Muscle layer of colon (tissue), 2 donors: ENCODE measurements around the gene CFTR.

Experiments
- H3K27ac ChIP-seq: one replicate; pipeline ENCODE4 v1.7.0; 2013; ENCODE audit warnings: low read depth, mild to moderate bottlenecking, low read length, moderate library complexity
- H3K27me3 ChIP-seq, 2 donors: one replicate each; pipeline ENCODE4 v1.7.0; 2013; ENCODE audit warnings: low read length in 2 of 2, mild to moderate bottlenecking in 2 of 2; ENCODE audit not compliant: insufficient read depth in 2 of 2, control insufficient read depth in 1 of 2
- H3K36me3 ChIP-seq: one replicate; pipeline ENCODE4 v1.7.0; 2013; ENCODE audit warnings: mild to moderate bottlenecking, low read length; ENCODE audit not compliant: insufficient read depth
- H3K4me1 ChIP-seq: one replicate; pipeline ENCODE4 v1.7.0; 2013; ENCODE audit warnings: mild to moderate bottlenecking, low read length; ENCODE audit not compliant: insufficient read depth
- H3K4me3 ChIP-seq, 2 donors: one replicate each; pipeline ENCODE4 v1.7.0; 2013; ENCODE audit warnings: low read length in 2 of 2, low read depth in 1 of 2, mild to moderate bottlenecking in 1 of 2, moderate library complexity in 1 of 2
- H3K9ac ChIP-seq: one replicate; pipeline ENCODE4 v1.7.0; 2013; ENCODE audit warnings: low read length
- H3K9me3 ChIP-seq: one replicate; pipeline ENCODE4 v1.7.0; 2013; ENCODE audit warnings: mild to moderate bottlenecking, low read length
- donor health status: abdominal sarcoma.
- donor health status: Adenocarcinoma of cecum.

The CFTR gene

DNA sequence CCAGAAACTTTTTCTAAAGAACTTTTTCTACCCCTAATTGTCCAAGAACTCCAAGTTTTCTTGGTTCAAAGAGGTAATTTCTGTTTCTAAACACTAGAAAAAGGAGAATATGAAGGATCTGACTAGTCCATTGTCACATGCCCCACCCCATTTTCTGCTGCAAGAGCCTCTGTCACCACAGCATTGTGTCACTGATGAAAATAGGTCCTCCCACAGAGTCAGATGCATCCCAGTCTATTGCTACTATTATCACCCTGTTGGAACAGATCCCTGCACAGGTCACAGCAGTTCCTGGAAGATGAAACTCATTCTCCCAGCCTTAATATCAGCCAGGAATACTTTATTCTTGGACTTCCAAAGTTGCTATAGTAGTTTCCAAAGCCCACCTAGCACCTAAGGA lies 7.5 kb upstream of the CFTR start:
- H3K27ac ChIP-seq, result no peak overlapping the region

DNA sequence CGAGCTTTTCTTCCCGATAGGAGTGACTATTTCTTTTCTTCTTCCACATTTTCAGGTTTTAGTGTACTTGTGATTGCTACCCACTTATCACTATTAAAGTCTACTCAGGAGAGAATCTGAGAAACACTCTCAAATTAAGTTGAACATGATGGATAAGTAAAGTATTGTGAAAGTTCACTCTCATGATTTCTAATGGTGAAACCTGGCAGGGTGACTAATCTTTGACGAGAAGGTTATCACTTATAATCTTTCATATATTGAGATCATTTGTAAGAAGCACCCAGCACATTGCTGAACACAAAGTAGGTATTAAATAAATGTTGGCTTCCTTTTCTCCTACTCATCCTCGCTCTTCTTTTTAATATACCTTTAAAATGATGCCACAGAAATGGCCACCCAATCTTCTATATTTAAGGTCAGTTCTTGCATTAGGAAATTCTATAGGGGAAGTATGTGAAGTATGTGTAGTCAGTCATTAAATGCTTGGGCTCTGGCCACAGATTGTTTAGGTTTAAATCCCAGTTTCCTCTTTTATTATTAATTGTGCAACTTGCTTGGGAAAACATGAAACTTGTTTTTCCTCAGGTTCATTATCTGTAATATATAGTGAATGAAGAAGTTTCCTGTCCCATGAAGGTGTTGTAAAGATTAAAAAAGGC lies 3.1 kb upstream of the CFTR start:
- Histone ChIP-seq H3K4me3 (no peak overlapping the region), H3K27me3 (peaks cover 0 to 7% of the 10 kb centered on the region in 2 donors), H3K36me3 (no peaks in the 10 kb centered on the region)

More for the DNA sequence above, 7.5 kb upstream of the CFTR start:
- Histone ChIP-seq H3K9ac (no peak overlapping the region), H3K27me3 (no peaks in the 10 kb centered on the region), H3K9me3 (no peaks in the 10 kb centered on the region), H3K4me3 (no peak overlapping the region), H3K36me3 (no peaks in the 10 kb centered on the region), H3K4me1 (no peaks in the 10 kb centered on the region)

DNA sequence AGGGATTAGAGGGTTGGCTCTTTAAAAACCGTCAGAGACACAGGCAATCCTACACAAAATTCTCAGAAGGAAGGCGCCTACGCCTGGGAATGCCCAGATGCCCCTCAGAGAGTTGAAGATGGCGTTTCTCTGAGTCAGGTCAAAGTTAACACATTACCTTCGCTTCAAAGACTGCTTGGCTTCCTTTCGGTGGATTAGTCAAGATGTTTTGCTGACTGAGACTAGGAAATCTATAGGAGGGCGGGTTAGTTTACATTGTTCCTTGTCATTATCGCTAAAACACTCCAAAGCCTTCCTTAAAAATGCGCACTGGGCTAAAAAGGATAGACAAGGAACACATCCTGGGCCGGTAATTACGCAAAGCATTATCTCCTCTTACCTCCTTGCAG lies 995 bp upstream of the CFTR start:
- no peak overlapping the region for H3K4me3 ChIP-seq
- no peak overlapping the region for H3K27ac ChIP-seq
- no peak overlapping the region for H3K9ac ChIP-seq
- H3K36me3 ChIP-seq, result no peaks in the 10 kb centered on the region
- H3K27me3 ChIP-seq, result peaks cover 0 to 7% of the 10 kb centered on the region in 2 donors
- H3K9me3 ChIP-seq, result no peaks in the 10 kb centered on the region
- H3K4me1 ChIP-seq, result no peaks in the 10 kb centered on the region

More for the DNA sequence above, 3.1 kb upstream of the CFTR start:
- no peaks in the 10 kb centered on the region for H3K9me3 ChIP-seq
- no peaks in the 10 kb centered on the region for H3K4me1 ChIP-seq
- H3K27ac ChIP-seq, result no peak overlapping the region
- H3K9ac ChIP-seq, result no peak overlapping the region

DNA sequence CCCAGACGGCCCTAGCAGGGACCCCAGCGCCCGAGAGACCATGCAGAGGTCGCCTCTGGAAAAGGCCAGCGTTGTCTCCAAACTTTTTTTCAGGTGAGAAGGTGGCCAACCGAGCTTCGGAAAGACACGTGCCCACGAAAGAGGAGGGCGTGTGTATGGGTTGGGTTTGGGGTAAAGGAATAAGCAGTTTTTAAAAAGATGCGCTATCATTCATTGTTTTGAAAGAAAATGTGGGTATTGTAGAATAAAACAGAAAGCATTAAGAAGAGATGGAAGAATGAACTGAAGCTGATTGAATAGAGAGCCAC lies 184 bp downstream of the CFTR start:
- Histone ChIP-seq H3K27me3 (peaks cover 0 to 7% of the 10 kb centered on the region in 2 donors), H3K36me3 (no peaks in the 10 kb centered on the region), H3K4me1 (no peaks in the 10 kb centered on the region), H3K9me3 (no peaks in the 10 kb centered on the region), H3K4me3 (peak overlapping the region in 1 of 2 donors; percentile 42), H3K9ac (no peak overlapping the region), H3K27ac (no peak overlapping the region)

DNA sequence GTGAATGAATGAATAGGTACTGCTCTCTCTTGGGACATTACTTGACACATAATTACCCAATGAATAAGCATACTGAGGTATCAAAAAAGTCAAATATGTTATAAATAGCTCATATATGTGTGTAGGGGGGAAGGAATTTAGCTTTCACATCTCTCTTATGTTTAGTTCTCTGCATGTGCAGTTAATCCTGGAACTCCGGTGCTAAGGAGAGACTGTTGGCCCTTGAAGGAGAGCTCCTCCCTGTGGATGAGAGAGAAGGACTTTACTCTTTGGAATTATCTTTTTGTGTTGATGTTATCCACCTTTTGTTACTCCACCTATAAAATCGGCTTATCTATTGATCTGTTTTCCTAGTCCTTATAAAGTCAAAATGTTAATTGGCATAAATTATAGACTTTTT lies 1.2 kb downstream of the CFTR start:
- no peaks in the 10 kb centered on the region for H3K36me3 ChIP-seq
- no peak overlapping the region for H3K9ac ChIP-seq
- H3K4me3 ChIP-seq, result no peak overlapping the region
- H3K27ac ChIP-seq, result no peak overlapping the region
- H3K27me3 ChIP-seq, result peaks cover 0 to 7% of the 10 kb centered on the region in 2 donors
- no peaks in the 10 kb centered on the region for H3K9me3 ChIP-seq
- H3K4me1 ChIP-seq, result no peaks in the 10 kb centered on the region

DNA sequence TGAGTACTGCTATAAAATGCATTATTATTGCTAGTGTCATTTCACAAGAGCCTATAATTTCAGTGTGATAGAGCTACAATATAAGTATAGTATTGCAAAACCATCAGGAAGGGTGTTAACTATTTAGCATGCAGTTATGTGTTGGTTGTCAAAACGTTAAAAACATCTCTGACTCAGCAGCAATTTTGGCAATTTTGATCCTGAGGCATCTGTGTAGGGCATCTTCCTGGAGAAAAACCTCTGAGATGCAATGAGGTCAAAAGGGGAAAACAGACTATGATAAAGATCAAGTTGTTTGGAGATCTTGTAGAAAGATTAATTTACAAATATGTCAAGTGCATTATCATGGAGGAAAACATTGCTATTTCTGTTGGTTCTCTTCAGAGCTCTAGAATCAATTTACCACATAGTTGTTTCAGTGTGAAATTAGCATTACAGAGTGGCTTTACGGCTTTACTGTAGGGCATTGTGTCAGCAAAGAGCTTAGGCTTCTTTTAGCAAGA lies 5.3 kb downstream of the CFTR start:
- Histone ChIP-seq H3K36me3 (no peaks in the 10 kb centered on the region), H3K9ac (no peak overlapping the region), H3K9me3 (no peaks in the 10 kb centered on the region), H3K4me3 (no peak overlapping the region), H3K27me3 (no peaks in the 10 kb centered on the region), H3K27ac (no peak overlapping the region), H3K4me1 (no peaks in the 10 kb centered on the region)

DNA sequence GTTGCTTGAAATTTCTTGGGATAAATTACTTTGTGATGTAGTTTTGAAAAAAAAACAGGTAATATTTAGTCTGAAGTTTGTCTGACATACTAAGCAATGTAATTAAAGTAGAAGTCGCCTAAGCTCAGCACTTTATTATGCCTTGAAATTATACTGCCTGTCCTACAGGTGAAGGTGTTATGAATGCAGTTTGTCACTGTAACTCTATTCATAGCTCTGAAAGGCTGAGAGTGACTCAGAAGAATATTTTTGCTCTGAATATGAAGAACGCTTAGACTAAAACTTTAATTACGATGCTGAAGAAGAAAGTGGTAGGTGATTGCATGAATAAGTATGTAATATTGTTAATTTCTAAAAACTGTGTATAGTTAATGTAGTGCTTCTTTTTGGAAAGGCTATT lies 9.2 kb downstream of the CFTR start:
- H3K36me3 ChIP-seq, result no peaks in the 10 kb centered on the region
- H3K27me3 ChIP-seq, result no peaks in the 10 kb centered on the region
- no peak overlapping the region for H3K27ac ChIP-seq
- no peak overlapping the region for H3K9ac ChIP-seq
- H3K4me3 ChIP-seq, result no peak overlapping the region
- H3K9me3 ChIP-seq, result no peaks in the 10 kb centered on the region
- no peaks in the 10 kb centered on the region for H3K4me1 ChIP-seq

DNA sequence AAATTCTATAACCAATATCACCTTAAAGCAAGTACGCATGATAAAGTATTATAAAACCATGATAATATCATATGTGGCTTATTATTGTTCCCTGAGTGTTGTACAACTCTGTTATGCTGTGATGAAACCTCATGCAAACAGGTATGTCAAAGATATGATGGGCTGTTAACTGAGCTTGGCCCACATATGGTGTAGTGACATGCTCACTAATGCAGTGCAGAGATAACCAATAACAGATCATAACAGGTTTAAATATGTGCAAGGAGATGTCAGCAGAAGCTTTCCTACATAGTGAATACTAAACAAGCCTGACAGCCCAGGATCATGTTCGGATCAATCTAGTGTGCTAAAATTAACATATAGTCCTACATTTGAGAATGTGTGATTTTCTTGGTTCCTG lies 9.6 kb downstream of the CFTR start:
- no peak overlapping the region for H3K4me3 ChIP-seq
- no peak overlapping the region for H3K27ac ChIP-seq
- no peak overlapping the region for H3K9ac ChIP-seq
- H3K9me3 ChIP-seq, result no peaks in the 10 kb centered on the region
- no peaks in the 10 kb centered on the region for H3K36me3 ChIP-seq
- H3K27me3 ChIP-seq, result no peaks in the 10 kb centered on the region
- H3K4me1 ChIP-seq, result no peaks in the 10 kb centered on the region

DNA sequence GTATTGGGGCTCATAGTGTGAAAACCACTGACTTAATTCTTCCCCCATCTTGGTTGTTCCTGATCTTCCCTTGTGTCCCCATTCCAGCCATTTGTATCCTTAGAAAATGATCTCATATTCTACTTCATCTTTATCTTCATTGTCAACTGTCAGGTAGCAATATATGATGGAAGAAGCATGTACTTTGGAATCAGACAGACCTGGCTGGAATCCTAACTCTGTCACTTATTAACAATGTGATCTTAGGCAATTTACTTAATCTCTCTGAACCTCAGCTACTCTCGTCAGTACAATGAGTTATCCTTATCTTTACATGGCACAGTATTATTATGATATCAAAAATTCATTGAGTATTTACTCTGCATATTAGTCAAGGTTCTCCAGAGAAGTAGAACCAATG lies 10.1 kb downstream of the CFTR start:
- Histone ChIP-seq H3K36me3 (no peaks in the 10 kb centered on the region), H3K9ac (no peak overlapping the region), H3K27me3 (no peaks in the 10 kb centered on the region), H3K4me3 (no peak overlapping the region), H3K9me3 (no peaks in the 10 kb centered on the region), H3K4me1 (no peaks in the 10 kb centered on the region), H3K27ac (no peak overlapping the region)

DNA sequence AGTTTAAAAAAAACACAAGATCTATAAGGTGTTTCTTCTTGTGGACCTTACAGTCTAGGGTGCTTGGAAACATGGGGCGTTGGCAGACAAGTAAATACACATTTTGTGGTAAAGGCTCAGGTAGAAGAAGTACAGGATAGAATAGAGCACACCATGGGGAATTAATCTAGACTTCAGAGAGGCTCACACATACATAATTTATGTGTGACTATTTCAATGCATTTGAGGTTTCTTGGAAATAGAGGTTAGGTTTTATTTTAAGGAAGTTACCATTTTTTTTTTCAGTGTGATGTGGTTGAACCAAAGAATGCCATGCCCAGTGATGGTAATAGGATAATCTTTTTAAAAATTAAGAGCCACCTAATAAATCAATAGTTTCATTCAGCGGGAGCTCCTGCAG lies 12.8 kb downstream of the CFTR start:
- no peaks in the 10 kb centered on the region for H3K4me1 ChIP-seq
- H3K36me3 ChIP-seq, result no peaks in the 10 kb centered on the region
- no peaks in the 10 kb centered on the region for H3K27me3 ChIP-seq
- no peak overlapping the region for H3K4me3 ChIP-seq
- H3K9me3 ChIP-seq, result no peaks in the 10 kb centered on the region
- no peak overlapping the region for H3K27ac ChIP-seq
- H3K9ac ChIP-seq, result no peak overlapping the region

DNA sequence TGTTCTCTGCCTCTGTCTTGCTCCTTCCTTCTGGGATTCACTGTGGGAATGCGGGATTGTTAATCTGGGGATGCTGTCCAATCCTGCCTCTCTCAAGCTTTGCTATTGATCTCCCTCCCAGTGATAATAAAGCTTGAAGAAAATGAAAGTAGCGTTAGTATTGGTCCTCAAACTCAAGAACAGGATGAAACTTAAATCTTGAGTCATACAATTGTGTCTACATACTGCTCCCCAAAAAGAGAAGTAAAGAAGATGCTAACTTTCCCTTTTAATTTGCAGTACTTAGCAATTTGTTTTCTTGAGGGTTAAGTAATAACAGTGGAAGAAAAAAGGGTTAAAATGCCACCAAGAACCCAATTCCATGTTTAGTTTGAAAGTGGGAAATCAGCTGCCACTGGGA lies 13.6 kb downstream of the CFTR start:
- Histone ChIP-seq H3K27ac (no peak overlapping the region), H3K9me3 (no peaks in the 10 kb centered on the region), H3K27me3 (no peaks in the 10 kb centered on the region), H3K4me3 (no peak overlapping the region), H3K36me3 (no peaks in the 10 kb centered on the region), H3K9ac (no peak overlapping the region), H3K4me1 (no peaks in the 10 kb centered on the region)

DNA sequence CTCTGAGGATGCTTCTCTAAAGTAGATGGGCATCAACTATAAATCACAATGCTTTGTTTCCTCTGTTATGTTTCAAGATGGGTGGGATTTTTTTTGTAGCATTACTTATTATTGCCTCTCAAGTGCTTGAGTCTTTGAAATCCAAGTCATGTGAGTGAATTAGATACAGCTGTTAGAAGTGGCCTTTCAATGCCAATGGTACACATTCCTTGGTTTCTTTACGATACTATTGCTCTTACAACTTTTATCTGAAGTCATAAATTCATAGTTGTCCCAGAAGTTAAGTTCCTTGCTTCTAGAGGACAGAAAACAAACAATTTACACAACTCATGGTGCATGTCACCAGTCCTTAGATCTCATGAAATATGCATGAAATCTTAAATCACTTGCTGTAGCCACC lies 15.5 kb downstream of the CFTR start:
- Histone ChIP-seq H3K27ac (no peak overlapping the region), H3K36me3 (no peaks in the 10 kb centered on the region), H3K27me3 (no peaks in the 10 kb centered on the region), H3K4me1 (no peaks in the 10 kb centered on the region), H3K4me3 (no peak overlapping the region), H3K9me3 (no peaks in the 10 kb centered on the region), H3K9ac (no peak overlapping the region)
